Inflammatory macrophage (primary cell): ENCODE measurements around the gene TRIM25.
"Not testable (repeated sequence)": the region's sequence is repeated elsewhere in the genome, so short reads cannot be mapped to it uniquely, and the experiment has no call there.

Source experiments
- DNase-seq, 2 donors: peaks; one replicate each; pipeline ENCODE4 v3.0.0-alpha.2; 2020 to 2022
- total RNA-seq, 18 experiments: gene quantifications; one replicate each; lab custom pipeline; 2026; ENCODE audit warnings: mixed read lengths in 6 of 18, inconsistent platforms in 2 of 18; lab: John Stamatoyannopoulos, UW

TRIM25 gene
- total RNA-seq: 68.8 to 350 (median 127) reads per million in 18 experiments

GRCh38 chr17:56913867-56914580 is at the start of gene TRIM25:
TRIM25 (minus strand) TSS chr17:56914049; CDS start chr17:56913988, 61 bp downstream.
- peak; percentile 90 to 94 for DNase-seq

- DNase-seq: peak; percentile 94
These were observed 47.0 kb upstream of the TRIM25 start, which contains the start of gene COIL for GRCh38 chr17:56960596-56961538. COIL (minus strand) TSS chr17:56961050; CDS start chr17:56961019, 31 bp downstream.

- DNase-seq: no peak
These were observed 43.1 kb upstream of the TRIM25 start for GRCh38 chr17:56956992-56957391.

- DNase-seq: no peak
These were observed 35.7 kb upstream of the TRIM25 start for GRCh38 chr17:56949595-56949994.

- no peak for DNase-seq
These were observed 34.6 kb upstream of the TRIM25 start for GRCh38 chr17:56948491-56948890.

- no peak for DNase-seq
These were observed 33.9 kb upstream of the TRIM25 start for GRCh38 chr17:56947741-56948140.

- no peak for DNase-seq
These were observed 32.2 kb upstream of the TRIM25 start for GRCh38 chr17:56945938-56946505.

GRCh38 chr17:56943505-56944125 is 29.8 kb upstream of the TRIM25 start:
- DNase-seq: no peak

- peak; percentile 66 to 88 for DNase-seq
These were observed 26.1 kb upstream of the TRIM25 start for GRCh38 chr17:56939869-56940484.

GRCh38 chr17:56938206-56938605 is 24.4 kb upstream of the TRIM25 start:
- DNase-seq: not testable (repeated sequence)

- DNase-seq: no peak
These were observed 23.8 kb upstream of the TRIM25 start for GRCh38 chr17:56937687-56938086.

GRCh38 chr17:56936697-56937322 is 23.0 kb upstream of the TRIM25 start:
- DNase-seq: no peak

GRCh38 chr17:56935461-56935860 is 21.6 kb upstream of the TRIM25 start:
- DNase-seq: no peak

- no peak for DNase-seq
These were observed 20.4 kb upstream of the TRIM25 start for GRCh38 chr17:56934280-56934679.

- DNase-seq: no peak
These were observed 20.0 kb upstream of the TRIM25 start for GRCh38 chr17:56933868-56934267.

GRCh38 chr17:56933151-56933745 is 19.4 kb upstream of the TRIM25 start:
- DNase-seq: no peak

GRCh38 chr17:56930739-56931337 is 17.0 kb upstream of the TRIM25 start:
- DNase-seq: no peak

GRCh38 chr17:56929362-56929969 is 15.6 kb upstream of the TRIM25 start:
- DNase-seq: no peak

GRCh38 chr17:56928586-56928985 is 14.7 kb upstream of the TRIM25 start:
- DNase-seq: no peak

GRCh38 chr17:56926704-56927103 is 12.9 kb upstream of the TRIM25 start:
- no peak for DNase-seq
